B cell (primary cell): Measurements from ENCODE around the gene SDCCAG8.

Experiments used
- CTCF ChIP-seq: fragments of 200-600 bp; IDR thresholded peaks from one replicate; pipeline ENCODE4 v1.8.0; 2022; ENCODE audit warnings: antibody characterized with exemption, mild to moderate bottlenecking
- EZH2 ChIP-seq: IDR thresholded peaks from 2 replicates; pipeline ENCODE4 v1.6.1; 2012; ENCODE audit warnings: borderline replicate concordance, low read depth, mild to moderate bottlenecking, moderate library complexity, low read length; ENCODE audit not compliant: insufficient read depth, poor library complexity, severe bottlenecking

GRCh38 chr1:243254233-243254926 lies 1.5 kb upstream of the SDCCAG8 start:
- no peak for TF ChIP-seq CTCF
- TF ChIP-seq EZH2: no peak
